GM12892 (cell line): ENCODE measurements around the gene AFDN.

Experiments
- POLR2A ChIP-seq: IDR thresholded peaks from 2 replicates; pipeline ENCODE4 v1.6.1; 2011; ENCODE audit warnings: low read depth, low read length, control low read depth
- POLR2AphosphoS5 ChIP-seq: IDR thresholded peaks from 2 replicates; pipeline ENCODE4 v1.6.1; 2011; ENCODE audit warnings: low read depth, low read length, control low read depth
- TAF1 ChIP-seq: IDR thresholded peaks from 2 replicates; pipeline ENCODE4 v1.6.1; 2011; ENCODE audit warnings: low read depth, mild to moderate bottlenecking, control low read depth, low read length, borderline replicate concordance

GRCh38 chr6:167815296-167815980 lies 11.3 kb upstream of the AFDN start:
- TF ChIP-seq TAF1: no peak
- TF ChIP-seq POLR2A: no peak
- TF ChIP-seq POLR2AphosphoS5: no peak
